ENCODE data around the gene HCFC2.
A peak's percentile ranks its signal among the peaks of the same experiment; 100 is the strongest.

HCFC2 gene

GRCh38 chr12:104137001-104137901 lies 72.9 kb downstream of the HCFC2 start:
- H3K9me3 ChIP-seq: no peaks in the 10 kb centered on the region
- H3K4me3 ChIP-seq (ENCODE audit: low read depth in 1 of 2, low read length in 1 of 2): peak overlapping the region; percentile 76
- H3K4me1 ChIP-seq (ENCODE audit: control insufficient read depth in 1 of 2, insufficient read depth in 1 of 2, low read depth in 1 of 2, low read length in 1 of 2): peaks cover 17 to 20% of the 10 kb centered on the region in 2 experiments
- TF ChIP-seq, protein P1, sequence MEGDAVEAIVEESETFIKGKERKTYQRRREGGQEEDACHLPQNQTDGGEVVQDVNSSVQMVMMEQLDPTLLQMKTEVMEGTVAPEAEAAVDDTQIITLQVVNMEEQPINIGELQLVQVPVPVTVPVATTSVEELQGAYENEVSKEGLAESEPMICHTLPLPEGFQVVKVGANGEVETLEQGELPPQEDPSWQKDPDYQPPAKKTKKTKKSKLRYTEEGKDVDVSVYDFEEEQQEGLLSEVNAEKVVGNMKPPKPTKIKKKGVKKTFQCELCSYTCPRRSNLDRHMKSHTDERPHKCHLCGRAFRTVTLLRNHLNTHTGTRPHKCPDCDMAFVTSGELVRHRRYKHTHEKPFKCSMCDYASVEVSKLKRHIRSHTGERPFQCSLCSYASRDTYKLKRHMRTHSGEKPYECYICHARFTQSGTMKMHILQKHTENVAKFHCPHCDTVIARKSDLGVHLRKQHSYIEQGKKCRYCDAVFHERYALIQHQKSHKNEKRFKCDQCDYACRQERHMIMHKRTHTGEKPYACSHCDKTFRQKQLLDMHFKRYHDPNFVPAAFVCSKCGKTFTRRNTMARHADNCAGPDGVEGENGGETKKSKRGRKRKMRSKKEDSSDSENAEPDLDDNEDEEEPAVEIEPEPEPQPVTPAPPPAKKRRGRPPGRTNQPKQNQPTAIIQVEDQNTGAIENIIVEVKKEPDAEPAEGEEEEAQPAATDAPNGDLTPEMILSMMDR (IDR thresholded peaks at IDR 0.05): no peak
- H3K27me3 ChIP-seq: no peaks in the 10 kb centered on the region
- no peaks in the 10 kb centered on the region for H3K36me3 ChIP-seq
- peak overlapping the region; percentile 80 for H3K27ac ChIP-seq

- TF ChIP-seq, protein P1 (IDR thresholded peaks at IDR 0.05): peak; percentile 25
- H3K4me3 ChIP-seq (ENCODE audit: low read depth in 1 of 2, low read length in 1 of 2): peak within 1 kb of the TSS; percentile 76
- no peaks in the 10 kb centered on the region for H3K27me3 ChIP-seq
- H3K27ac ChIP-seq: peak within 1 kb of the TSS; percentile 80
- H3K9me3 ChIP-seq: no peaks in the 10 kb centered on the region
- H3K36me3 ChIP-seq: no peaks in the 10 kb centered on the region
- peaks cover 17 to 19% of the 10 kb centered on the region in 2 experiments for H3K4me1 ChIP-seq (ENCODE audit: control insufficient read depth in 1 of 2, insufficient read depth in 1 of 2, low read depth in 1 of 2, low read length in 1 of 2)
Observed at GRCh38 chr12:104137902-104138796, 73.8 kb downstream of the HCFC2 start, which contains the start of gene NFYB. TSS of gene NFYB (minus strand) at chr12:104138210. CDS start at chr12:104135453, 2,757 bp downstream.

GRCh38 chr12:104138797-104139152 lies 74.4 kb downstream of the HCFC2 start:
- Histone ChIP-seq H3K36me3 (no peaks in the 10 kb centered on the region), H3K27me3 (no peaks in the 10 kb centered on the region), H3K4me3 (ENCODE audit: low read depth in 1 of 2, low read length in 1 of 2) (peak overlapping the region; percentile 48 to 70), H3K9me3 (no peaks in the 10 kb centered on the region), H3K4me1 (ENCODE audit: control insufficient read depth in 1 of 2, insufficient read depth in 1 of 2, low read depth in 1 of 2, low read length in 1 of 2) (peaks cover 17% of the 10 kb centered on the region in 2 experiments), H3K27ac (no peak overlapping the region)
- TF ChIP-seq, protein P1 (IDR thresholded peaks at IDR 0.05): no peak

- Histone ChIP-seq H3K27me3 (no peaks in the 10 kb centered on the region), H3K27ac (no peak overlapping the region), H3K36me3 (no peaks in the 10 kb centered on the region), H3K4me1 (ENCODE audit: control insufficient read depth in 1 of 2, insufficient read depth in 1 of 2, low read depth in 1 of 2, low read length in 1 of 2) (peaks cover 4 to 7% of the 10 kb centered on the region in 2 experiments), H3K9me3 (no peaks in the 10 kb centered on the region), H3K4me3 (ENCODE audit: low read depth in 1 of 2, low read length in 1 of 2) (no peak overlapping the region)
- TF ChIP-seq, protein P1 (IDR thresholded peaks at IDR 0.05): no peak
Observed at GRCh38 chr12:104142543-104142942, 78.2 kb downstream of the HCFC2 start.

DNA sequence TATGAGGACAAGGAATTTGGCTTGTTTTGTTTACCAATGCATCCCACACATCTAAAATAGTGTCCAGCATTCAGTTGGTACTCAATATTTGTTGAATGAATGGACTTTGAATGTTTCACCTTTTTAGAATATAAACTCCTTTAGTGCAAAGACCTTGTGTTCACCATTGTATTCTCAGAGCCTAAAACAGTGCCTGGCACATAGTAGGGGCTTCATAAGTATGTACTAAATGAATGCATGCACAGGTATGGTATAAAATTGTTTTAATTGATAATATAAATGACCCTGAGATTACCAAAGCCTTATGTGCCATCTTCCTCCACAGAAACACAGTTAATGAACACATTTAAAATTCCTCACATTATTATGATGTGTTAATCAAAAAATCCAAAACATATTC lies 78.7 kb downstream of the HCFC2 start:
- Histone ChIP-seq H3K4me3 (ENCODE audit: low read depth in 1 of 2, low read length in 1 of 2) (no peak overlapping the region), H3K36me3 (no peaks in the 10 kb centered on the region), H3K27me3 (no peaks in the 10 kb centered on the region), H3K4me1 (ENCODE audit: control insufficient read depth in 1 of 2, insufficient read depth in 1 of 2, low read depth in 1 of 2, low read length in 1 of 2) (peaks cover 4 to 7% of the 10 kb centered on the region in 2 experiments), H3K27ac (no peak overlapping the region), H3K9me3 (no peaks in the 10 kb centered on the region)
- TF ChIP-seq, protein P1 (IDR thresholded peaks at IDR 0.05): no peak

All from neutrophil (primary cell).